CD14-positive monocyte (primary cell): Measurements from ENCODE around the gene ARHGEF9. TPM values are rescaled to one million over a fixed set of nuclear protein-coding genes. Genes with fewer than 3 reads are reported as not detected.

Source experiments
- DNase-seq, 3 donors: peaks; one replicate each; pipeline ENCODE4 v3.0.0-alpha.2; 2011 to 2022
- H2AFZ ChIP-seq: 2 replicates; pipeline ENCODE4 v1.6.0; 2012; ENCODE audit warnings: mild to moderate bottlenecking, low read depth, low read length, inconsistent platforms; ENCODE audit not compliant: insufficient read depth, poor library complexity, severe bottlenecking
- H3K27ac ChIP-seq, 2 donors: 1 replicate in 1 of 2; 2 replicates in 1 of 2; pipeline ENCODE4 v1.5.1; 2012 to 2013; ENCODE audit warnings: low read length in 2 of 2, control low read depth in 1 of 2, inconsistent platforms in 1 of 2, low read depth in 1 of 2, mild to moderate bottlenecking in 1 of 2
- H3K27me3 ChIP-seq, 2 donors: one replicate each; pipeline versions ENCODE4 v1.6.0 to v1.6.1; 2011 to 2013; ENCODE audit warnings: low read length in 2 of 2; ENCODE audit not compliant: control insufficient read depth in 2 of 2, insufficient read depth in 2 of 2
- H3K36me3 ChIP-seq, 2 donors: replicated peaks in 1 of 2; 1 replicate in 1 of 2; 2 replicates in 1 of 2; pipeline versions ENCODE4 v1.5.1 to v1.6.1; 2012 to 2013; ENCODE audit warnings: low read length in 2 of 2, control low read depth in 1 of 2, inconsistent platforms in 1 of 2, mild to moderate bottlenecking in 1 of 2; ENCODE audit not compliant: insufficient read depth in 2 of 2, control insufficient read depth in 1 of 2
- H3K4me1 ChIP-seq, 2 donors: 1 replicate in 1 of 2; 2 replicates in 1 of 2; pipeline versions ENCODE4 v1.5.1 to v1.6.1; 2012 to 2013; ENCODE audit warnings: low read length in 2 of 2, control low read depth in 1 of 2, inconsistent platforms in 1 of 2, mild to moderate bottlenecking in 1 of 2, moderate library complexity in 1 of 2; ENCODE audit not compliant: insufficient read depth in 2 of 2, control insufficient read depth in 1 of 2
- H3K4me2 ChIP-seq: replicated peaks from 2 replicates; pipeline ENCODE3; 2012; ENCODE audit warnings: low read length, moderate library complexity, mild to moderate bottlenecking; ENCODE audit not compliant: poor library complexity, severe bottlenecking; ENCODE audit errors: extremely low read depth
- H3K4me3 ChIP-seq, 3 experiments: fragments of 200-600 bp in 1 of 3; sonication (generic) in 1 of 3; replicated peaks in 1 of 3; 1 replicate in 2 of 3; 2 replicates in 1 of 3; pipeline ENCODE4 v1.5.1; 2011 to 2013; ENCODE audit warnings: low read length in 3 of 3, mild to moderate bottlenecking in 3 of 3, control low read depth in 2 of 3, low read depth in 2 of 3, inconsistent platforms in 1 of 3, moderate library complexity in 1 of 3
- H3K79me2 ChIP-seq: 2 replicates; pipeline ENCODE4 v1.6.0; 2012; ENCODE audit warnings: mild to moderate bottlenecking, control low read depth, inconsistent platforms, low read length, moderate library complexity; ENCODE audit not compliant: insufficient read depth
- H3K9ac ChIP-seq: 2 replicates; pipeline ENCODE4 v1.6.0; 2017; ENCODE audit warnings: low read length, mild to moderate bottlenecking; ENCODE audit not compliant: insufficient read depth, poor library complexity, severe bottlenecking
- H3K9me3 ChIP-seq, 2 donors: replicated peaks in 1 of 2; 1 replicate in 1 of 2; 2 replicates in 1 of 2; pipeline versions ENCODE4 v1.5.1 to v1.6.1; 2012 to 2013; ENCODE audit warnings: low read length in 2 of 2, control low read depth in 1 of 2; ENCODE audit not compliant: control insufficient read depth in 1 of 2, insufficient read depth in 1 of 2
- H4K20me1 ChIP-seq: 2 replicates; pipeline ENCODE4 v1.6.0; 2012; ENCODE audit warnings: mild to moderate bottlenecking, low read length, control low read depth, moderate library complexity; ENCODE audit not compliant: insufficient read depth
- H3K27ac Mint-ChIP-seq, 7 donors: one replicate each; pipeline ENCODE4 v1.8.0; 2020; ENCODE audit warnings: mild to moderate bottlenecking in 7 of 7, mixed read lengths in 7 of 7, moderate library complexity in 6 of 7, inconsistent platforms in 2 of 7
- H3K27me3 Mint-ChIP-seq, 3 donors: one replicate each; pipeline ENCODE4 v1.8.0; 2021 to 2022; ENCODE audit warnings: low read depth in 3 of 3, mild to moderate bottlenecking in 3 of 3, mixed read lengths in 3 of 3, moderate library complexity in 3 of 3, inconsistent platforms in 1 of 3
- H3K36me3 Mint-ChIP-seq, 2 donors: one replicate each; pipeline ENCODE4 v1.8.0; 2020; ENCODE audit warnings: mixed read lengths in 2 of 2, inconsistent platforms in 1 of 2, mild to moderate bottlenecking in 1 of 2
- H3K4me1 Mint-ChIP-seq: one replicate; pipeline ENCODE4 v1.8.0; 2020; ENCODE audit warnings: mild to moderate bottlenecking, mixed read lengths
- H3K4me3 Mint-ChIP-seq, 2 donors: one replicate each; pipeline ENCODE4 v1.8.0; 2020; ENCODE audit warnings: mild to moderate bottlenecking in 2 of 2, mixed read lengths in 2 of 2, moderate library complexity in 1 of 2
- H3K9me3 Mint-ChIP-seq, 7 donors: one replicate each; pipeline ENCODE4 v1.8.0; 2020 to 2022; ENCODE audit warnings: mixed read lengths in 7 of 7, mild to moderate bottlenecking in 6 of 7, moderate library complexity in 6 of 7, inconsistent platforms in 2 of 7
- WGBS: methylation state at CpG from one replicate; pipeline ENCODE4 v1.1.5; 2013; ENCODE audit warnings: missing lambda C conversion rate; ENCODE audit not compliant: insufficient coverage; 5-methylcytosine and 5-hydroxymethylcytosine counted together
- intact Hi-C, 2 donors: fragments of 100-400 bp; cut with micrococcal nuclease; formaldehyde crosslinking; loops; one replicate each; pipeline versions ENCODE4 v1.15.0 to v1.15.1; 2023
- polyA plus RNA-seq, 3 donors: library from polyadenylated mRNA; depleted of rRNA in 1 of 3; unstranded in 2 of 3; stranded (reverse) in 1 of 3; fragments of 300-500 nt in 2 of 3; fragments of >200 nt in 1 of 3; fragmentation: Illumina TruSeq in 2 of 3; gene quantifications; 1 replicate in 2 of 3; 2 replicates in 1 of 3; pipeline ENCODE4 v1.2.3, GENCODE V29; 2012 to 2021
- TF ChIP-seq, protein P1 (sequence below): fragments of 200-600 bp; IDR thresholded peaks from one replicate; pipeline ENCODE4 v1.8.0; 2022; ENCODE audit warnings: antibody characterized with exemption, mild to moderate bottlenecking

Gene ARHGEF9
- polyA plus RNA-seq, 3 donors: 0.84 to 5.5 (median 2.6) TPM

DNA sequence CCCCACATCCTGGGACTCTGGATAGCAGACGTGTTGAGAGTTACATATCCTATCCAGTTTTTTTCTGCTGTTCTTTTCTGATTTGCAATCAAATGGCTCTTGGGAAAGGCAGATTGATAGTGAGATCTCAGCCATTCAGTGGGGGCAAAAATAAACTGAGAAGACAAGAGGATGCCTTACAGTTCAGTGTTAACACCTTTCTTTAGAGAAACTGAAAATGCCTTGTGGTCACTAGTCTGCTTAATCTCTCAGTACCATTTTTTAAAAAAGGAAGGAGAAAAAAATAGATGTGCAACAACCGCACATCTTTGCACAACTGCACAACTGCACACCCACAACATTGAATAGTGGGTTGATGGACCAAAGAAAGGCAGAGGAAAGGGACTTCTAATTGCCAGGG, 109.3 kb downstream of the ARHGEF9 start:
- no peaks in the 10 kb centered on the region for H3K4me1 ChIP-seq
- no peak overlapping the region for H3K9ac ChIP-seq
- H4K20me1 ChIP-seq: no peaks in the 10 kb centered on the region
- H3K27me3 ChIP-seq: no peaks in the 10 kb centered on the region
- no peaks in the 10 kb centered on the region for H3K9me3 Mint-ChIP-seq
- H3K27me3 Mint-ChIP-seq: no peaks in the 10 kb centered on the region
- H3K79me2 ChIP-seq: no peaks in the 10 kb centered on the region
- intact Hi-C loops: no loop called here
- no peaks in the 10 kb centered on the region for H3K9me3 ChIP-seq
- no peak overlapping the region for H3K4me2 ChIP-seq
- no peak overlapping the region for H3K27ac Mint-ChIP-seq
- no peak overlapping the region for H2AFZ ChIP-seq
- H3K36me3 ChIP-seq: peaks cover 2 to 20% of the 10 kb centered on the region in 2 donors
- peaks cover 3 to 27% of the 10 kb centered on the region in 2 donors for H3K36me3 Mint-ChIP-seq
- peaks cover under 1% of the 10 kb centered on the region for H3K4me1 Mint-ChIP-seq
- no peak overlapping the region for H3K27ac ChIP-seq
- whole genome bisulfite sequencing: no CpG with 5 or more reads among the region's 2 CpGs
- DNase-seq: no peak
- H3K4me3 ChIP-seq: no peak overlapping the region
- H3K4me3 Mint-ChIP-seq: no peak overlapping the region
- TF ChIP-seq, protein P1, sequence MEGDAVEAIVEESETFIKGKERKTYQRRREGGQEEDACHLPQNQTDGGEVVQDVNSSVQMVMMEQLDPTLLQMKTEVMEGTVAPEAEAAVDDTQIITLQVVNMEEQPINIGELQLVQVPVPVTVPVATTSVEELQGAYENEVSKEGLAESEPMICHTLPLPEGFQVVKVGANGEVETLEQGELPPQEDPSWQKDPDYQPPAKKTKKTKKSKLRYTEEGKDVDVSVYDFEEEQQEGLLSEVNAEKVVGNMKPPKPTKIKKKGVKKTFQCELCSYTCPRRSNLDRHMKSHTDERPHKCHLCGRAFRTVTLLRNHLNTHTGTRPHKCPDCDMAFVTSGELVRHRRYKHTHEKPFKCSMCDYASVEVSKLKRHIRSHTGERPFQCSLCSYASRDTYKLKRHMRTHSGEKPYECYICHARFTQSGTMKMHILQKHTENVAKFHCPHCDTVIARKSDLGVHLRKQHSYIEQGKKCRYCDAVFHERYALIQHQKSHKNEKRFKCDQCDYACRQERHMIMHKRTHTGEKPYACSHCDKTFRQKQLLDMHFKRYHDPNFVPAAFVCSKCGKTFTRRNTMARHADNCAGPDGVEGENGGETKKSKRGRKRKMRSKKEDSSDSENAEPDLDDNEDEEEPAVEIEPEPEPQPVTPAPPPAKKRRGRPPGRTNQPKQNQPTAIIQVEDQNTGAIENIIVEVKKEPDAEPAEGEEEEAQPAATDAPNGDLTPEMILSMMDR: no peak

DNA sequence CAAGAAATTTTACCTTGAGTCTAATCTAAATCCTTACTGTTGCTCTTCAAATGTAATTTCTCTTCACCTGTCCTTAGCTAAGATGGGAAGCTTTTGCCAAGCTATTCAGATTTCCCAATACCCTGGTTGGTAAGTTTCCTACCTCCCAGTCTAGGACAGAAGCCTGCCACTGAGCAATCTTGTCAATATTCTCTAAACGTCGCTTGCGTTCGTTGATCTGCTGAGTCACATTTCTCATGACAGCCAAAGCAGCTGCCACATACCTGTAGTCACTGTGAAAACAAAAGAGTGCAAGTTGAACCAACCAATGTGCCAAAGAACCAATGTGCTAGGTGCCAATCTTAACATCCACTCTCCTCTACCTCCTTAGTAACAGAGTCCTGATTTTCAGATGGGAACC, 111.1 kb downstream of the ARHGEF9 start:
- no peaks in the 10 kb centered on the region for H3K27me3 Mint-ChIP-seq

More for the DNA sequence above, 111.1 kb downstream of the ARHGEF9 start:
- no peak overlapping the region for H3K9ac ChIP-seq
- H4K20me1 ChIP-seq: no peaks in the 10 kb centered on the region
- no peak overlapping the region for H3K4me3 ChIP-seq
- peaks cover 3 to 32% of the 10 kb centered on the region in 2 donors for H3K36me3 Mint-ChIP-seq
- WGBS: 100% methylated on average over 4 of the region's 4 CpGs
- H3K4me1 ChIP-seq: no peaks in the 10 kb centered on the region
- no peak overlapping the region for H2AFZ ChIP-seq
- H3K4me3 Mint-ChIP-seq: no peak overlapping the region
- H3K27ac ChIP-seq: no peak overlapping the region
- H3K4me1 Mint-ChIP-seq: peaks cover 7% of the 10 kb centered on the region
- intact Hi-C loops: no loop called here
- TF ChIP-seq, protein P1: no peak
- no peak for DNase-seq
- no peaks in the 10 kb centered on the region for H3K79me2 ChIP-seq
- peaks cover 2 to 14% of the 10 kb centered on the region in 2 donors for H3K36me3 ChIP-seq
- H3K4me2 ChIP-seq: no peak overlapping the region
- no peak overlapping the region for H3K27ac Mint-ChIP-seq
- H3K27me3 ChIP-seq: no peaks in the 10 kb centered on the region
- H3K9me3 ChIP-seq: no peaks in the 10 kb centered on the region
- no peaks in the 10 kb centered on the region for H3K9me3 Mint-ChIP-seq
